ENCODE measurements around the gene FHOD3.

Gene FHOD3

DNA sequence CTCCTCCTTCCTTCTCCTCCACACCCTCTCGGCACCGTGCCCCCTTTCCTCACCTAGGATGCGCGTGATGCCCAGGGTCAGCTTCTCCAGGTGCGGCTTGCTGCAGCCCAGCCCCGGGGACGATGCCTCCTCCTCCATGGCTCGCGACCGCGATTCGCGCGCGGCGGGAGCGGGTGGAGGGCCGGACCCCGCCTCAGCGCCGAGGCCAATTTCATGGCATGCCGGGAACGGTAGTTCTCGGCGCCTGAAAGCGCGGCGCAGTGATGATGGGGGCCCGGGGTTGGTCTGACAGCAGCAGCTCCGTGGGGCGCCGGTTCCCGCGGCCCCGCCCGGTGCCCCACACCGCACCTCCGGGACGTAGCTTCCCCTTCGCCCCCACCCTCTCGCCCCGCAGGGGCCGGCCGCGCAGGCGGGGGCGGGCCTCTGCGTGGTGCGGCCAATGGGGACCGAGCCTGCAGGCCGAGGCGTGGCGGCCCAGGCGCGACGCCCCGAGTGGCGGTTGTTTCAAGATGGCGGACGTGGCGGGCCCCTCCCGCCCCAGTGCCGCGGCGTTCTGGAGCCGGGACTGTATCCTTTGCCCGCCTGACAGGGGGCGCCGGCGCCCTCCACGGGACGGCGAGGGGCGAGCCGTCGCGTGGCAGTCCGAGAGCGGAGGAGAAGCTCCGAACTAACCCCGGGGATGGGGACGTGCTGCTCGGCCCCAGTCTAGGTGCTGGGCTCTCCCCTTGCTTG is 531.3 kb downstream of the FHOD3 start, which contains the start of the genes KIAA1328 and TPGS2 (continued):
- TF ChIP-seq BCL11B (tag by site-specific recombination; IDR thresholded peaks at IDR 0.05; ENCODE audit: low read depth), result 0 out of 2 replicates have a peak, but pooled peaks have one; percentile 26
- TF ChIP-seq ZNF654 (tag by site-specific recombination; IDR thresholded peaks at IDR 0.05; ENCODE audit: low read depth), result no peak
- peak; percentile 82 for TF ChIP-seq ZNF366 (tag by site-specific recombination; conservative IDR thresholded peaks at IDR 0.05)
- no peak for TF ChIP-seq ZNF416 (tag by site-specific recombination; IDR thresholded peaks at IDR 0.05)
- no peak for TF ChIP-seq ZNF510 (tag by site-specific recombination; IDR thresholded peaks at IDR 0.05; ENCODE audit: insufficient replicate concordance)
- TF ChIP-seq KLF10 (tag by site-specific recombination; IDR thresholded peaks at IDR 0.05), result peak; percentile 59
- TF ChIP-seq ZNF16 (tag by site-specific recombination; IDR thresholded peaks at IDR 0.05; ENCODE audit: low read depth), result no peak
- TF ChIP-seq ZNF311 (tag by site-specific recombination; IDR thresholded peaks at IDR 0.05; ENCODE audit: borderline replicate concordance), result no peak
- TF ChIP-seq BCL11A (tag by site-specific recombination; IDR thresholded peaks at IDR 0.05; ENCODE audit: low read depth), result no peak
- no peak for TF ChIP-seq ZNF624 (tag by site-specific recombination; IDR thresholded peaks at IDR 0.05)
- no peak for TF ChIP-seq ZNF488 (tag by site-specific recombination; IDR thresholded peaks at IDR 0.05)
- TF ChIP-seq ZNF843 (tag by site-specific recombination; IDR thresholded peaks at IDR 0.05), result peak; percentile 62; the same call in 1 of the 2 replicates
- TF ChIP-seq GLI4 (tag by site-specific recombination; IDR thresholded peaks at IDR 0.05), result no peak
- TF ChIP-seq ZEB2 (tag by site-specific recombination; IDR thresholded peaks at IDR 0.05), result peak; percentile 27
- peak; percentile 94 for TF ChIP-seq ZNF335 (tag by site-specific recombination; conservative IDR thresholded peaks at IDR 0.05)
- peak; percentile 70; the same call in 1 of the 2 replicates for TF ChIP-seq ZNF2 (tag by site-specific recombination; IDR thresholded peaks at IDR 0.05)
- 0 out of 2 replicates have a peak, but pooled peaks have one; percentile 1 for TF ChIP-seq FEZF1 (tag by site-specific recombination; IDR thresholded peaks at IDR 0.05)
- no peak for TF ChIP-seq ZNF621 (tag by site-specific recombination; IDR thresholded peaks at IDR 0.05)
- no peak for TF ChIP-seq ZNF324 (tag by site-specific recombination; IDR thresholded peaks at IDR 0.05)
- TF ChIP-seq ZNF175 (tag by site-specific recombination; IDR thresholded peaks at IDR 0.05), result no peak
- TF ChIP-seq ZNF76 (tag by site-specific recombination; IDR thresholded peaks at IDR 0.05; ENCODE audit: borderline replicate concordance, low read depth), result peak; percentile 89
- no peak for TF ChIP-seq ZBTB48 (tag by site-specific recombination; IDR thresholded peaks at IDR 0.05)
- TF ChIP-seq ZNF280C (tag by site-specific recombination; IDR thresholded peaks at IDR 0.05), result no peak
- no peak for TF ChIP-seq ZNF266 (tag by site-specific recombination; IDR thresholded peaks at IDR 0.05; ENCODE audit: low read depth)
- TF ChIP-seq ZNF155 (tag by site-specific recombination; IDR thresholded peaks at IDR 0.05), result no peak
- TF ChIP-seq ZBTB20 (tag by site-specific recombination; IDR thresholded peaks at IDR 0.05), result peak; percentile 92
- TF ChIP-seq ZNF521 (tag by site-specific recombination; IDR thresholded peaks at IDR 0.05), result no peak
- no peak for TF ChIP-seq ZNF548 (tag by site-specific recombination; IDR thresholded peaks at IDR 0.05)
- no peak for TF ChIP-seq ZBTB21 (tag by site-specific recombination; IDR thresholded peaks at IDR 0.05)
- TF ChIP-seq CTCF (tag by site-specific recombination; IDR thresholded peaks at IDR 0.05), result peak; percentile 95
- peak; percentile 78; the same call in 1 of the 2 replicates for TF ChIP-seq ZNF610 (tag by site-specific recombination; IDR thresholded peaks at IDR 0.05; ENCODE audit: borderline replicate concordance)
- 0 out of 2 replicates have a peak, but pooled peaks have one; percentile 37 for TF ChIP-seq ZNF580 (tag by site-specific recombination; IDR thresholded peaks at IDR 0.05)
- TF ChIP-seq KLF1 (tag by site-specific recombination; IDR thresholded peaks at IDR 0.05), result peak; percentile 60
- peak; percentile 92 for TF ChIP-seq SP3 (tag by site-specific recombination; IDR thresholded peaks at IDR 0.05)
- TF ChIP-seq ZNF350 (tag by site-specific recombination; IDR thresholded peaks at IDR 0.05), result no peak
- TF ChIP-seq ZNF555 (tag by site-specific recombination; conservative IDR thresholded peaks at IDR 0.05), result no peak
